ENCODE results near the gene ESAM. TPM values are rescaled to one million over a fixed set of nuclear protein-coding genes. Genes with fewer than 3 reads are reported as not detected.

The ESAM gene
- total RNA-seq, 3 donors from 2014 or later (not counting 1 experiment from before 2014, with no cell fraction given): 1.2 to 2.2 (median 1.5) TPM

- Histone ChIP-seq H3K27ac (ENCODE audit: low read length) (no peak overlapping the region), H3K4me1 (ENCODE audit: control insufficient read depth, insufficient read depth, low read length) (peaks cover 5% of the 10 kb centered on the region), H3K36me3 (ENCODE audit: control insufficient read depth, insufficient read depth, low read length) (no peaks in the 10 kb centered on the region), H3K27me3 (ENCODE audit: control insufficient read depth, insufficient read depth, low read length) (no peaks in the 10 kb centered on the region), H3K4me3 (ENCODE audit: low read length) (no peak overlapping the region), H3K9me3 (ENCODE audit: control insufficient read depth, insufficient read depth, low read length) (no peaks in the 10 kb centered on the region)
- Mint-ChIP-seq H3K27me3 (ENCODE audit: low read depth in 2 of 2) (peaks cover 53 to 61% of the 10 kb centered on the region in 2 donors), H3K9me3 (no peaks in the 10 kb centered on the region), H3K4me1 (peaks cover 0 to 7% of the 10 kb centered on the region in 2 donors), H3K27ac (no peak overlapping the region), H3K36me3 (no peaks in the 10 kb centered on the region), H3K4me3 (no peak overlapping the region)
- no peak for DNase-seq
- intact Hi-C loops (cut with micrococcal nuclease): no loop called here
- no peak for ATAC-seq
- WGBS (ENCODE audit: insufficient coverage): 36% methylated on average over 13 of the region's 14 CpGs
- TF ChIP-seq, protein P1, sequence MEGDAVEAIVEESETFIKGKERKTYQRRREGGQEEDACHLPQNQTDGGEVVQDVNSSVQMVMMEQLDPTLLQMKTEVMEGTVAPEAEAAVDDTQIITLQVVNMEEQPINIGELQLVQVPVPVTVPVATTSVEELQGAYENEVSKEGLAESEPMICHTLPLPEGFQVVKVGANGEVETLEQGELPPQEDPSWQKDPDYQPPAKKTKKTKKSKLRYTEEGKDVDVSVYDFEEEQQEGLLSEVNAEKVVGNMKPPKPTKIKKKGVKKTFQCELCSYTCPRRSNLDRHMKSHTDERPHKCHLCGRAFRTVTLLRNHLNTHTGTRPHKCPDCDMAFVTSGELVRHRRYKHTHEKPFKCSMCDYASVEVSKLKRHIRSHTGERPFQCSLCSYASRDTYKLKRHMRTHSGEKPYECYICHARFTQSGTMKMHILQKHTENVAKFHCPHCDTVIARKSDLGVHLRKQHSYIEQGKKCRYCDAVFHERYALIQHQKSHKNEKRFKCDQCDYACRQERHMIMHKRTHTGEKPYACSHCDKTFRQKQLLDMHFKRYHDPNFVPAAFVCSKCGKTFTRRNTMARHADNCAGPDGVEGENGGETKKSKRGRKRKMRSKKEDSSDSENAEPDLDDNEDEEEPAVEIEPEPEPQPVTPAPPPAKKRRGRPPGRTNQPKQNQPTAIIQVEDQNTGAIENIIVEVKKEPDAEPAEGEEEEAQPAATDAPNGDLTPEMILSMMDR (IDR thresholded peaks at IDR 0.05): no peak
These were observed 36.9 kb downstream of the ESAM start for GRCh38 chr11:124724979-124725718.

GRCh38 chr11:124722176-124722575 is 39.9 kb downstream of the ESAM start:
- intact Hi-C loops (cut with micrococcal nuclease): no loop called here
- H3K4me1 ChIP-seq (ENCODE audit: control insufficient read depth, insufficient read depth, low read length): peaks cover 17% of the 10 kb centered on the region
- Mint-ChIP-seq H3K4me3 (no peak overlapping the region), H3K27ac (no peak overlapping the region), H3K27me3 (ENCODE audit: low read depth in 2 of 2) (peaks cover 71 to 85% of the 10 kb centered on the region in 2 donors), H3K36me3 (no peaks in the 10 kb centered on the region), H3K4me1 (peaks cover 9 to 20% of the 10 kb centered on the region in 2 donors), H3K9me3 (no peaks in the 10 kb centered on the region)
- ATAC-seq (no peak), DNase-seq (no peak)
- H3K27ac ChIP-seq (ENCODE audit: low read length): no peak overlapping the region
- no peaks in the 10 kb centered on the region for H3K9me3 ChIP-seq (ENCODE audit: control insufficient read depth, insufficient read depth, low read length)
- WGBS (ENCODE audit: insufficient coverage): 6% methylated on average over 5 of the region's 6 CpGs
- H3K4me3 ChIP-seq (ENCODE audit: low read length): no peak overlapping the region
- H3K27me3 ChIP-seq (ENCODE audit: control insufficient read depth, insufficient read depth, low read length): peaks cover 14% of the 10 kb centered on the region
- TF ChIP-seq, protein P1 (IDR thresholded peaks at IDR 0.05): no peak
- no peaks in the 10 kb centered on the region for H3K36me3 ChIP-seq (ENCODE audit: control insufficient read depth, insufficient read depth, low read length)

DNA sequence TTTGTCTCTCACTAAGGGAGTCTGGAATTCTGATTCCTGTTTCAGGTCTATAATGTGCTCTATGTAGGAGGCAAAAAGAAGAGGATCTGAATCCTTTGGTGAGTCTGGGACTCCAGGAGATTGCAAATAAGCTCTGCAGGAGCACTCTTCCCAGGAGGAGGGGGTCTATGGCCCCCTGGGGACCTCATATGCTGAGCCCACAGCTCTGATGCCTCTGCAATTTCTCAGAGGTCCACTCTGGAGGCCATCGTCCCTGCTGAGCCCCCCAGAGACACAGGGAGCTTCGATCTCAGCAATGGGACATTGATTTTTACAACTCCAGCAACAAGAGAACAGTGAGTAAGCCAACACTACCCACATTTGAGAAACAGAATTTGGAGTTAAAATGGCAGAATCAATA is 42.6 kb downstream of the ESAM start:
- TF ChIP-seq, protein P1 (IDR thresholded peaks at IDR 0.05): no peak
- DNase-seq (no peak), ATAC-seq (no peak)
- Histone ChIP-seq H3K27me3 (ENCODE audit: control insufficient read depth, insufficient read depth, low read length) (peaks cover 35% of the 10 kb centered on the region), H3K27ac (ENCODE audit: low read length) (no peak overlapping the region), H3K9me3 (ENCODE audit: control insufficient read depth, insufficient read depth, low read length) (no peaks in the 10 kb centered on the region), H3K4me1 (ENCODE audit: control insufficient read depth, insufficient read depth, low read length) (peaks cover 12% of the 10 kb centered on the region), H3K4me3 (ENCODE audit: low read length) (no peak overlapping the region), H3K36me3 (ENCODE audit: control insufficient read depth, insufficient read depth, low read length) (no peaks in the 10 kb centered on the region)
- intact Hi-C loops (cut with micrococcal nuclease): no loop called here
- Mint-ChIP-seq H3K9me3 (no peaks in the 10 kb centered on the region), H3K4me3 (no peak overlapping the region), H3K36me3 (no peaks in the 10 kb centered on the region), H3K27me3 (ENCODE audit: low read depth in 2 of 2) (peaks cover 76 to 81% of the 10 kb centered on the region in 2 donors), H3K4me1 (peaks cover 9 to 13% of the 10 kb centered on the region in 2 donors), H3K27ac (no peak overlapping the region)
- 83% methylated on average over 2 of the region's 2 CpGs for WGBS (ENCODE audit: insufficient coverage)

DNA sequence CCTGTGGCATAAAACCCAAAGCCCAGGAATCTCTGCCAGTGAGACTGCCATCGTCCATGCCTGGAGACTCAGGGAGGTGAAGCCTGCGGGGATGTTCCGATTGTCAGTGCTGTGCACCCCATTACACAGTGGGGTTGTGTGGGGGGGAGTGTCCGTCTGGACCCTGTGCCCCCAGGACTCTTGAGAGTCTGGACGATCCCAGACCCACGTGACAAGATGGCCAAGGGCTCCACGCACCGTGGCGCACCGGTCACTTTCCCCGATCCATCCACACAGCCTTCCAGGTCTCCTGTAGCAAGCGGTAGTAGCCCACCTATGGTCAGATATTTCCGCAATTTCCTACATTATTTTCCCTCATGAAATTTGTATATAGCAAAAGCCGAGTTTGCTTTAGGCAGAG is 43.3 kb downstream of the ESAM start:
- 75% methylated on average over 13 of the region's 14 CpGs for WGBS (ENCODE audit: insufficient coverage)

More for the DNA sequence above, 43.3 kb downstream of the ESAM start:
- TF ChIP-seq, protein P1 (IDR thresholded peaks at IDR 0.05): no peak
- H3K4me3 ChIP-seq (ENCODE audit: low read length): no peak overlapping the region
- Mint-ChIP-seq H3K27me3 (ENCODE audit: low read depth in 2 of 2) (peaks cover 76 to 81% of the 10 kb centered on the region in 2 donors), H3K27ac (no peak overlapping the region), H3K9me3 (no peaks in the 10 kb centered on the region), H3K36me3 (no peaks in the 10 kb centered on the region), H3K4me1 (peaks cover 9 to 13% of the 10 kb centered on the region in 2 donors), H3K4me3 (no peak overlapping the region)
- DNase-seq (no peak), ATAC-seq (no peak)
- H3K36me3 ChIP-seq (ENCODE audit: control insufficient read depth, insufficient read depth, low read length): no peaks in the 10 kb centered on the region
- intact Hi-C loops (cut with micrococcal nuclease): no loop called here
- peaks cover 35% of the 10 kb centered on the region for H3K27me3 ChIP-seq (ENCODE audit: control insufficient read depth, insufficient read depth, low read length)
- H3K4me1 ChIP-seq (ENCODE audit: control insufficient read depth, insufficient read depth, low read length): peaks cover 12% of the 10 kb centered on the region
- H3K27ac ChIP-seq (ENCODE audit: low read length): no peak overlapping the region
- H3K9me3 ChIP-seq (ENCODE audit: control insufficient read depth, insufficient read depth, low read length): no peaks in the 10 kb centered on the region
